ENCODE data around the gene PPP1R1B.

PPP1R1B gene

GRCh38 chr17:39653316-39653661 is 26.5 kb downstream of the PPP1R1B start:
- no peak overlapping the region for H2AFZ ChIP-seq (ENCODE audit: low read depth, low read length, severe bottlenecking)
- no peaks in the 10 kb centered on the region for H3K36me3 ChIP-seq (ENCODE audit: low read length)
- no peaks in the 10 kb centered on the region for H4K20me1 ChIP-seq (ENCODE audit: low read depth, low read length)
- no peak overlapping the region for H3K4me3 ChIP-seq (ENCODE audit: insufficient read depth, low read length, poor library complexity, severe bottlenecking)
- no peak overlapping the region for H3K27ac ChIP-seq (ENCODE audit: low read depth, low read length)
- no peaks in the 10 kb centered on the region for H3K27me3 ChIP-seq (ENCODE audit: low read length)
- H3K4me2 ChIP-seq (ENCODE audit: low read depth, low read length, poor library complexity, severe bottlenecking) = no peak overlapping the region
- H3K9ac ChIP-seq (ENCODE audit: low read length) = no peak overlapping the region
- H3F3A ChIP-seq (ENCODE audit: insufficient read depth) = no peaks in the 10 kb centered on the region
- no peaks in the 10 kb centered on the region for H3K9me3 ChIP-seq (ENCODE audit: insufficient read depth, low read length)
- no peaks in the 10 kb centered on the region for H3K79me2 ChIP-seq (ENCODE audit: insufficient read depth, low read length)
- TF ChIP-seq EZH2phosphoT487 (conservative IDR thresholded peaks at IDR 0.05; ENCODE audit: low read length) (no peak), CTCF (IDR thresholded peaks at IDR 0.05; ENCODE audit: insufficient read depth, low read length, poor library complexity, severe bottlenecking) (no peak)
- H3K9me2 ChIP-seq (replicated peaks; ENCODE audit: insufficient read depth, low read length) = no peaks in the 10 kb centered on the region

GRCh38 chr17:39653662-39654331 is 27.0 kb downstream of the PPP1R1B start:
- Histone ChIP-seq H3K27me3 (ENCODE audit: low read length) (no peaks in the 10 kb centered on the region), H4K20me1 (ENCODE audit: low read depth, low read length) (no peaks in the 10 kb centered on the region), H3K36me3 (ENCODE audit: low read length) (no peaks in the 10 kb centered on the region), H3K4me2 (ENCODE audit: low read depth, low read length, poor library complexity, severe bottlenecking) (no peak overlapping the region), H3K9me2 (replicated peaks; ENCODE audit: insufficient read depth, low read length) (no peaks in the 10 kb centered on the region), H3K9ac (ENCODE audit: low read length) (no peak overlapping the region), H3K79me2 (ENCODE audit: insufficient read depth, low read length) (no peaks in the 10 kb centered on the region), H2AFZ (ENCODE audit: low read depth, low read length, severe bottlenecking) (no peak overlapping the region), H3F3A (ENCODE audit: insufficient read depth) (no peaks in the 10 kb centered on the region), H3K9me3 (ENCODE audit: insufficient read depth, low read length) (no peaks in the 10 kb centered on the region), H3K27ac (ENCODE audit: low read depth, low read length) (no peak overlapping the region), H3K4me3 (ENCODE audit: insufficient read depth, low read length, poor library complexity, severe bottlenecking) (no peak overlapping the region)
- peak; percentile 96 for TF ChIP-seq CTCF (IDR thresholded peaks at IDR 0.05; ENCODE audit: insufficient read depth, low read length, poor library complexity, severe bottlenecking)
- no peak for TF ChIP-seq EZH2phosphoT487 (conservative IDR thresholded peaks at IDR 0.05; ENCODE audit: low read length)

- Histone ChIP-seq H3K27me3 (ENCODE audit: low read length) (no peaks in the 10 kb centered on the region), H4K20me1 (ENCODE audit: low read depth, low read length) (no peaks in the 10 kb centered on the region), H3F3A (ENCODE audit: insufficient read depth) (no peaks in the 10 kb centered on the region), H3K27ac (ENCODE audit: low read depth, low read length) (no peak overlapping the region), H3K79me2 (ENCODE audit: insufficient read depth, low read length) (no peaks in the 10 kb centered on the region), H3K4me2 (ENCODE audit: low read depth, low read length, poor library complexity, severe bottlenecking) (no peak overlapping the region), H3K9me2 (replicated peaks; ENCODE audit: insufficient read depth, low read length) (no peaks in the 10 kb centered on the region), H3K36me3 (ENCODE audit: low read length) (no peaks in the 10 kb centered on the region), H3K4me3 (ENCODE audit: insufficient read depth, low read length, poor library complexity, severe bottlenecking) (no peak overlapping the region), H2AFZ (ENCODE audit: low read depth, low read length, severe bottlenecking) (no peak overlapping the region), H3K9ac (ENCODE audit: low read length) (no peak overlapping the region), H3K9me3 (ENCODE audit: insufficient read depth, low read length) (no peaks in the 10 kb centered on the region)
- no peak for TF ChIP-seq CTCF (IDR thresholded peaks at IDR 0.05; ENCODE audit: insufficient read depth, low read length, poor library complexity, severe bottlenecking)
- no peak for TF ChIP-seq EZH2phosphoT487 (conservative IDR thresholded peaks at IDR 0.05; ENCODE audit: low read length)
Observed at GRCh38 chr17:39655105-39655504, 28.4 kb downstream of the PPP1R1B start.
